GM18526 (cell line): ENCODE data around the gene RARG.
A peak's percentile ranks its signal among the peaks of the same experiment; 100 is the strongest.

Source experiments
- POLR2A ChIP-seq: IDR thresholded peaks from 3 replicates; pipeline ENCODE4 v1.6.1; 2011; ENCODE audit not compliant: insufficient read length; ENCODE audit errors: extremely low read depth

Gene RARG

GRCh38 chr12:53254816-53255545, 23.0 kb upstream of the RARG start:
- no peak for TF ChIP-seq POLR2A

GRCh38 chr12:53253298-53253697, 21.3 kb upstream of the RARG start:
- no peak for TF ChIP-seq POLR2A

GRCh38 chr12:53252349-53252916, 20.4 kb upstream of the RARG start:
- no peak for TF ChIP-seq POLR2A

GRCh38 chr12:53251477-53252348, 19.7 kb upstream of the RARG start:
- TF ChIP-seq POLR2A, result peak; percentile 61

- no peak for TF ChIP-seq POLR2A
These were observed 13.3 kb upstream of the RARG start for GRCh38 chr12:53245286-53245685.

DNA sequence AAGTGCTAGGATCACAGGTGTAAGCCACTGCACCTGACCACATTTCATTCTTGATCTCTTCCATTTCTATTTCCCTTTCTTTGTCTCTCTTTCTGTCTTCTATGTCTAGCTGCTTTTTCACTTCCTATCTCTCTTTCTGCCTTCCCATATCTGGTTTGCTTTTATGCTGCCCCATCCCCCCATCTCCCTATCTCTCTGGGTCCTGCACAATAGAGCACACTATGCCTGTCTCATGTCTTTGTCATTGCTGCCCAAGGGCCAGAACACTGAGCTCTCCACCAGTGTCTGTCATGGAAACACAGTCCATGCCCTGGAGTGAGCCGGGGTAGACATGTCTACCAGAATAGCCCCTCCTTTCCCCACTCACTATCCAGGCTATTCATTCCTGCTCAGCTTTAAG, 12.3 kb upstream of the RARG start:
- no peak for TF ChIP-seq POLR2A

DNA sequence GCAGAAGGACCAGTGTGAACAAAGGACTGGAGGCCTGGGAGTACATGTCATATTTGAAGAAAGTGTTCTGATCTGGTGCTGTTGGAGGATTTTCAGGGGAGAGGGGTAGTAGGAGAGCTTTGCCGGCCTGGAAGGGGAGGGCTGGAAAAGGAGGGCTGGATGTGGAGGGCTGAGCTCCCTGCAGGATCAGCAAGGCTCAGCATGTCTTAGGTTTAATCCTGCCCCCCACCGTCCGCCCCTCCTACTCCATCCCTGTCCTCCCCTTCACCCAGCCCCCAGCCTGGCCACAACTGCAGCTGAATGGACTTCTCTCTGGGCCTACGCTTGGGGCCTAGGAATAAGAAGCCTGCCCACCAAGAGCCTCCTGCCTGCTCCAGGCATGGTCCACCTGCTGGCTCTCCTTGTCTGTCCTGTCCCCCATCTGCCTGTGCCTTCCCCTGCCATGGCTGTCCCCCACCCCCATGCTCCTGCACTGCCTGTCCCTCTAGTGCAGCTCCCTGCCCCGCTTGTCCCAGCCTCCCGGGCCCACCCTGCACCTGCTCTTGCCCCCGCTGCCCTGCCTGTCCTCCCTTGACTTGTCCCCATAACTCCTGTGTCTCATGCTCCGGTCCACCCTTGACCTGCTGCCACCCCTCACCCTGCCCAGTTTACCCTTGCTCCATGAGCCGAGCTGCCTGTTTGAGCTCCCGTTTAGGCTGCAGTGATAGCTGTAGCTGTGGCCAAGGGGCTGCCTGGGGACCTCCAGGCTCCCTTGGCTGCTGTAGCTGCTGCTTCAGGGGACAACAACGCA, 9.8 kb upstream of the RARG start:
- TF ChIP-seq POLR2A, result no peak

DNA sequence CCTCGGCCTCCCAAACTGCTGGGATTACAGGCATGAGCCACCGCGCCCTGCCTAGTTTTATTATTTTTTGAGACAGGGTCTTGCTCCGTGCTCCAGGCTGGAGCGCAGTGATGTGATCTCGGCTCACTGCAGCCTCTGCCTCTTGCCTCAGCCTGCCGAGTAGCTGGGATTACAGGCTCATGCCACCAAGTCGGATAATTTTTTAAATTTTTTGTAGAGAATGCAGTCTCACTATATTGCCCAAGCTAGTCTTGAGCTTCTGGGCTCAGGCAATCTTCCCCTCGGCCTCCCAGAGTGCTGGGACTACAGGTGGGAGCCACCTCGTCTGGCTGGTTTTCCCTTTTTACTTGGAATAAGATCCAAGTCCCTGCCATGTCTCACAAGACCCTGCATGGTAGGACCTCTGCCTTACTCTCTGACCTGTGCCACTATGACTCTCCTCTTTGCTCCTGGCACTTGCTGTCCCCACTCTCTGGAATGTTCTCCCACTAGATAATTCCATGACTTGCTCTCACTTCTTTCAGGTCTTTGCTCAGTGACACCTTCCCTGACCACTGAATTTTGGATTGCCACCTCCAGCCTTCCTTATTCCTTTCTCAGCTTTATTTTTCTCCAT, 7.7 kb upstream of the RARG start:
- TF ChIP-seq POLR2A, result no peak

GRCh38 chr12:53236443-53237111, 4.6 kb upstream of the RARG start:
- TF ChIP-seq POLR2A, result no peak

GRCh38 chr12:53235742-53236442, 3.9 kb upstream of the RARG start:
- no peak for TF ChIP-seq POLR2A

- TF ChIP-seq POLR2A, result no peak
These were observed 3.2 kb upstream of the RARG start for GRCh38 chr12:53235164-53235563.

- no peak for TF ChIP-seq POLR2A
These were observed 2.4 kb upstream of the RARG start for GRCh38 chr12:53234271-53234914.

- no peak for TF ChIP-seq POLR2A
These were observed 1.7 kb upstream of the RARG start for GRCh38 chr12:53233671-53234121.
